ENCODE measurements around the gene MARCHF6.
"Not testable (repeated sequence)": the region's sequence is repeated elsewhere in the genome, so short reads cannot be mapped to it uniquely, and the experiment has no call there.

Gene MARCHF6

DNA sequence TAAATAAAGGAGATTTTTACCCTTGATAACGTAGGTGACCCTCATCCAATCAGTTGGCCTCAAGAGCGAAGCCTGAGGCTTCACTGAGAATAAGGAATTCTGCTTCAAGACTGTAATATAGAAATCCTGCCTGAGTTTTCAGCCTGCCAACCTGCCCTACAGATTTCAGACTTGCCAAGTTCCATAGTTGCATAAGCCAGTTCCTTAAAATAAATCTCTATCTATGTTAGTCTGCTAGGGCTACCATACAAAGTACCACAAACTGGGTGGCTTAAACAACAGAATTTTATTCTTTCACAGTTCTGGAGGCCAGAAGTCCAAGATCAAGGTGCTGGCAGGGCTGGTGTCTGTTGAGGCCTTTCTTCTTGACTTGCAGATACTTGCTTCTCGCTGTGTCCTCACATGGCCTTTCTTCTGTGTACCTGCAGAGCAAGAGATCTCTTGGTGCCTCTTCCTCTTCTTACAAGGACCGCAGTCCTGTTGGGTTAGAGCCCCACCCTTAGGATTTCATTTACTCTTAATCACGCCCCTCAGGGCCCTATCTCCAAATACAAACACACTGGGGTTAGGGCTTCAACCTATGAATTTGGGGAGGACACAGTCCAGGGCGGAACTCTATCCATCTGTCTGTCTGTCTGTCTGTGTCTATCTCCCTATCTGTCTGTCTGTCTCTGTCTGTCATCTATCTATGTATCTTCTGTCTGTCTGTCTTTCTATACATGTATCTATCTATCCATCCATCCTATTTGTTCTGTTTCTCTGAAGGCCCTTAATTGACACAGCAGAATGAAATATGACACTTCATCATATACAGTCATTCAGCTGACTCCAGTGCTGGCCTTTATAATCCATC lies 28.8 kb upstream of the MARCHF6 start:
- DNase-seq (ENCODE audit: low read depth), result no peak

DNA sequence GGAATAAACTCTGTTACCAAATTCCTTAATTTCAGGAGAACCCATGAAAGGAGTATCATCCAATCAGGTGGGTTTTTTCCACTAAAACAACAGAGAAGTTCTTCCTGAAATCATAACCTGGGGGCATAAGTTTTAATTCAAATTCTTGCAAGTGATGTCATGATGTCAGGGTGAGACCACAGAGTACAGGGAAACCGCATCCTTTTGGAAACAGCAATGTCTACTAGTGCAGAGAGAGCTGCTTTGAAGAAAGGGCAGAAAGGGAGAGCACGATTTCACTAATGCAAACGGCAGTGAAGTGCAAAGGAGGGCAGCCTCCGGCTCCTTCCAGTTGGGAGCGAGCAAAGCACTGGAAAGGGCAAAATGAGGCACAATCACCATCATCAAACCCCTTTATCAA lies 25.2 kb upstream of the MARCHF6 start:
- DNase-seq (ENCODE audit: low read depth), result no peak

GRCh38 chr5:10329446-10329819 lies 24.1 kb upstream of the MARCHF6 start:
- no peak for DNase-seq (ENCODE audit: low read depth)

DNA sequence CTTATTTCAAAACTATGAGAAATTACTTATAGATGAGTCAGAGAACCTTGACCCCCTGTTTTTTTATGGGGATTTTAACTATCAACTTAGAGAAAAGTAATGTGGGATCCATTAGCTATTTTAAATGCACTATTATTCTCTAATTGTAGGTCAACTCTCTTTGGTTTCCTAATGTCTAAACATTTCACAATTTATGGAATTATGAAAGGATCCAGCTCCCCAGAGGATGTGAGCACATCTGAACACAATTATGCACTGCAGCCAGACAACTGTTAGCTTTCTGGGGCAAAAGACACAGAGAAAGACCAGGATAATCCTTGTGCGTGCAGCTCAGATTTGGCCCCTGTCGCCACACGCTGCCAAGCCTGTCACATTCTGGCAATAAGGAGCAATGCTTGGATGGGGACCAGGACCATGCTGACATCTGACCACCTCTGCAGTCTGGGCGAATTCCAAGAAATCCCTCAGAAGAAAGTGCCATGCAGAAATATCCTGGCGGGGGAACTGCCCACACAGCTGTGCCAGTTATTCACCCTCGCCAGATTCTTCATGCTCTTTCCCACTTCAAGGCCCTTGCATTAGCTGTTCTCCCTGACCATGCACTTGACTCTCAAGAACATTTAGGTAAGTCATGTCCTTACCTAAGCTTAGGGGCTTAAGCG lies 23.5 kb upstream of the MARCHF6 start:
- no peak for DNase-seq (ENCODE audit: low read depth)

- DNase-seq (ENCODE audit: low read depth), result no peak
These were observed 22.8 kb upstream of the MARCHF6 start for GRCh38 chr5:10330511-10331230.

DNA sequence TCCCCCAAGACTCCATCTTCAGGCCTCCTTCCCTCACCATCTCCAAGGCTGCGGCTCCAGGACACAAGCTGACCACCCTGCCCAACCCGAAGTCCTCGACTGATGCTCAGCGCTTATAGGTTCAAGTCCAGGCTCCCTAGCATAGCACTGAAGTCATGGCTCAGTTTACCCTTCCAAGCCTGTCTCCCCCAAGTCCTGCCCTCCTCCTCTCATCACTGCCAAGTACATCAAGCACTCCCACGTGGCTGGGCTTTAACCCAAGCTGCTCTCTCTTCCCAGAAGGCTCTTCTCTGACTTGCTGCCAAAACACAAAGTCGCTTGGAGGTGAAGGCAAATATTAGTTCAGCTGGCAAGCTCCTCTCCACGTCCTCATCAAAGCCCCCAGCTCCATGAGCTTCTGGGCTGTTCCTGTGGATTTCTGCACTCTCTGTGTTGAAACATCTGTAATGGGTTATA lies 22.1 kb upstream of the MARCHF6 start:
- DNase-seq (ENCODE audit: low read depth), result no peak

GRCh38 chr5:10332301-10332700 lies 21.2 kb upstream of the MARCHF6 start:
- DNase-seq (ENCODE audit: low read depth), result no peak

GRCh38 chr5:10333154-10334006 lies 20.1 kb upstream of the MARCHF6 start:
- no peak for DNase-seq (ENCODE audit: low read depth)

- no peak for DNase-seq (ENCODE audit: low read depth)
These were observed 18.7 kb upstream of the MARCHF6 start for GRCh38 chr5:10334831-10335230.

- DNase-seq (ENCODE audit: low read depth), result no peak
These were observed 17.6 kb upstream of the MARCHF6 start for GRCh38 chr5:10335711-10336470.

GRCh38 chr5:10337107-10337506 lies 16.4 kb upstream of the MARCHF6 start:
- no peak for DNase-seq (ENCODE audit: low read depth)

GRCh38 chr5:10337986-10338385 lies 15.5 kb upstream of the MARCHF6 start:
- DNase-seq (ENCODE audit: low read depth), result no peak

GRCh38 chr5:10338686-10339057 lies 14.8 kb upstream of the MARCHF6 start:
- no peak for DNase-seq (ENCODE audit: low read depth)

- no peak for DNase-seq (ENCODE audit: low read depth)
These were observed 14.3 kb upstream of the MARCHF6 start for GRCh38 chr5:10339058-10339811.

GRCh38 chr5:10339958-10340357 lies 13.5 kb upstream of the MARCHF6 start:
- DNase-seq (ENCODE audit: low read depth), result no peak

DNA sequence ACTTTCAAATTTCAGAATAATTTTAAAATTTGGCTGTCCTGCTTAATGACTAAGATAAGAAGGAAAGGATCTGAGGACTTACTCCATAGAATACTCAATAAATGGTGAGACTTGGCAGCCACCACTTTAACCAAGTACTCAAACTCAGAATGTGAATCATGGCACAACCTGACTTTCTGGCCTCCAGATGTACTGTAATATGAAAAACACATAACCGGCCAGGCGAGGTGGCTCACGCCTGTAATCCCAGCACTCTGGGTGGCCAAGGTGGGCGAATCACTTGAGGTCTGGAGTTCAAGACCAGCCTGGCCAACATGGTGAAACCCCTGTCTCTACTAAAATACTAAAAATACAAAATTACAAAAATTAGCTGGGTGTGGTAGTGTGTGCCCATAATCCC lies 10.0 kb upstream of the MARCHF6 start:
- DNase-seq (ENCODE audit: low read depth), result no peak

- not testable (repeated sequence) for DNase-seq (ENCODE audit: low read depth)
These were observed 8.9 kb upstream of the MARCHF6 start for GRCh38 chr5:10344461-10345106.

DNA sequence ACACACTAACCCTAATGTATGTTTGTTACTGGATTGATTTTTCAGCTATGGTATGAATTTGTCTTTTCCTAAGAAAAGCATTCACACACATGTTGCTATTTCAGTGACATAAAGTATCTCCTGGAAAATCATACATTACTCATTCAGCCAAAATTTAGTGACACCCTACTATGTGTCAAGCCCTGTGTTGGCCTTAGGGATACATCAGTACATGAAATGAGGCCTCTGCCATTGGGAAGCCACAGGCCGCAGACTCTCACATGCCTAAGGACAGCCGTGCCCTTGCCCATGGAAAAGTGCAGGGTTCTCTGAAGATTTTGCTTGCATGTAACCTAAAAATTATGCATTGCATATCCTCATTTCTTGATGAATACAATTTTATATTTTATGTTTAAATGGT lies 5.2 kb upstream of the MARCHF6 start:
- no peak for DNase-seq (ENCODE audit: low read depth)

- DNase-seq (ENCODE audit: low read depth), result no peak
These were observed 2.1 kb upstream of the MARCHF6 start for GRCh38 chr5:10351199-10351905.

All from stimulated activated CD8-positive, alpha-beta memory T cell treated with anti-CD3 and anti-CD28 coated beads, Interleukin-7, amount 100 ng/mL, for 24 hours (primary cell).